Measurements from ENCODE around the gene SESN3.
"Not testable (repeated sequence)": the region's sequence is repeated elsewhere in the genome, so short reads cannot be mapped to it uniquely, and the experiment has no call there.

The SESN3 gene, protein sequence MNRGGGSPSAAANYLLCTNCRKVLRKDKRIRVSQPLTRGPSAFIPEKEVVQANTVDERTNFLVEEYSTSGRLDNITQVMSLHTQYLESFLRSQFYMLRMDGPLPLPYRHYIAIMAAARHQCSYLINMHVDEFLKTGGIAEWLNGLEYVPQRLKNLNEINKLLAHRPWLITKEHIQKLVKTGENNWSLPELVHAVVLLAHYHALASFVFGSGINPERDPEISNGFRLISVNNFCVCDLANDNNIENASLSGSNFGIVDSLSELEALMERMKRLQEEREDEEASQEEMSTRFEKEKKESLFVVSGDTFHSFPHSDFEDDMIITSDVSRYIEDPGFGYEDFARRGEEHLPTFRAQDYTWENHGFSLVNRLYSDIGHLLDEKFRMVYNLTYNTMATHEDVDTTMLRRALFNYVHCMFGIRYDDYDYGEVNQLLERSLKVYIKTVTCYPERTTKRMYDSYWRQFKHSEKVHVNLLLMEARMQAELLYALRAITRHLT

DNA sequence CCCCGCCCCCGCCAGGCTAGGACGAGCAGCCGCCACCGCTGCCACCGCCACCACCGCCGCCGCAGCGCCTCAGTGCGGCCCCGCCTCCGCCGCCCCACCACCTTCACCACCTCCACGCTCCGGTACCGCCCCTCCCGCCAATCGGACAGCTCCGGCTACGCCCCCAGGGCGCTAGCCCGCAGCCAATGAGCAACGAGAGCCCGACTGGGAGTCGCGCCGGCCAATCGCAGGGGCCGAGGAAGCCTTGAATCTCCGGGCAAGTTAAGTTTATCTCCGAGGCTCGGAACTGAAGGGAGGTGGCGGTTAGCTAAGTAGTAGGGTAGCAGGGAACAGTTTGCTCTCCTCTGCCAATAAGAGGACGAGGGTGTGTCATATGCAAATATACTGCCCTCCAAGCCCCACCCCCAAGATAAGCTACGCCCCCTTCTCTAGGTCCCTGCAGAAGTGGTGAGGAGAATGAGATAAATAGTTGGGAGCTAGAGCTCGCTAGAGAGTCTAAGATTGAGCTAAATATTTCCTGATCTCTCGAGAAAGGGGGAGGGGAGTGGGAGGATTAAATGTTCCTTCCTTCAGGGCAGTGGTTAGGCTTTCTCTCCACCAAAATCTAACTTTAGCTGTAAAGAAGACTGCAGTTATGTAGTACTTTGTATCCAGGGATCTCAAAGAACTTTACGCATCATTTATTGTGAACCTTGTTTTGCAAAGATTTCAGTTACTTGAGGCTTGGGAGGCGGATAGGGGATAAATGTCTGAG, at the start of gene SESN3:
Gene SESN3 (minus strand): TSS at position 76 of the 754 bp plus-strand sequence. CDS start 342 bp downstream, outside the sequence.
- H3K9me3 Mint-ChIP-seq, result no peaks in the 10 kb centered on the region
- H3K36me3 Mint-ChIP-seq (ENCODE audit: low read depth), result no peaks in the 10 kb centered on the region
- no peaks in the 10 kb centered on the region for H3K27me3 Mint-ChIP-seq
- H3K4me3 Mint-ChIP-seq, result peak within 1 kb of the TSS; percentile 94
- H3K27ac Mint-ChIP-seq, result peak within 1 kb of the TSS; percentile 74
- H3K4me1 Mint-ChIP-seq (ENCODE audit: low read depth), result peaks cover 46% of the 10 kb centered on the region

DNA sequence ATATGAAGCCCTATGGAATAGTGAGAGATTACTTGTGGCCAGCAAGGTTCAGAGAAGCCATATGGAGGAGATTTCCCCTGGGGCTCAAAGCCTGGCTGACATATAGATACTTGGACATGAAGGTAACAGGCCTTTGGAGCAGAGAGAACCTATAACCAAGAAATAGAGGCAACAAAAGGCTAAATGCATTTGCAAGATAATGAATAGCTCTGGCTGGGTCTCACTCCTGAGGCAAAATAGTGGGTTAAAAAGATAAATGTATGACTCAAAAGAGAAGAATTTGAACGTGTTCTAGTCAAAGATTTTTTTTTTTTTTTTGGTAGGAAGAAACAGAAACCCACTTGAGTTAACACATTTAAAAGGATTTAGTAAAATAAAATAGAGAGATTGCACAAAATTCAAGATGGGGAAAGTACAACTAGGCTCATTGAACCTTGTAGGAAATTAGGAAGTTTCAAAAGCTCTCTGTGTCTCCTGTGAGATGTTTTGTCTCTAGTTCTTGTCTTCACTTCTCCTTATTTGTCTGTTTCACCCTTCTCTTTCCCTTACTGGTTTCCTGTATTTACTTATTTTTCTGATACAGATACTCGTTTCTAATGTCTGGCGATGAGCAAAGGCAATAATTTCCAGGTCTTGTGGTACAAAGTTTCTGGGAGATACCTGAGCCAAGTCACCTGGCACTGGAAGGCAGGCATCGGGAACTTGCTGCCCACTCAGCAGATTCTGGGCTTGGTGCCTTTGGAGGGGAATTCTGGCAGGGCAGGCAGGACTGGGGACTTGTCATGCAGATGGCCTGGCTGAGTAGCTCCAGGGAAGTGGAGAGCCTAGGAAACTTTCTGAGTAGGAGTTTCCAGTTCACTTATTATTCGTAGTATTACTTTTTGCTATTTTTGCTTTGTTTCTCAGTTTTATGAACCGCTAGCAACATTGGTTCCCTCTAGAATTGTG, 49.2 kb upstream of the SESN3 start:
- H3K9me3 Mint-ChIP-seq, result no peaks in the 10 kb centered on the region
- H3K4me3 Mint-ChIP-seq, result no peak overlapping the region
- H3K4me1 Mint-ChIP-seq (ENCODE audit: low read depth), result peaks cover 6% of the 10 kb centered on the region
- H3K27me3 Mint-ChIP-seq, result no peaks in the 10 kb centered on the region
- H3K27ac Mint-ChIP-seq, result peak overlapping the region; percentile 49
- no peaks in the 10 kb centered on the region for H3K36me3 Mint-ChIP-seq (ENCODE audit: low read depth)

DNA sequence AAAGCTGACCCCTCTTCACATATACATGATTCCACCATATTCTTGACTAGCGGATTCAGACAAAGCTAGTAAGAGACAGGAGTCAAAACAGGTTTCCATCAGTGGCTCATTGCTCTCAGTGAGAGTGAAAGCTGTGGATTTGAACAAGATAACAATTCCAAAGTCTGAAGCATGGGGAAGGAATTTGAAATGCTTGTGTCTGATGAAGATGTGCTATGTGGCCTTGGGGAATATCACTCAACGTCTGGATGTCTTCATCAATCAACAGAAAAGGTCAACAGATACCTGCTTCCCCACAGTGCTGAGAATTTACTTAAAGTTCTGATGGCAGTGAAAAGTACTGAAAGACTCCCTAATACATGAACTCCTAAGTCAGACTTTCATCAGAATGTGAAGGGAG, 46.9 kb upstream of the SESN3 start:
- no peaks in the 10 kb centered on the region for H3K27me3 Mint-ChIP-seq
- no peak overlapping the region for H3K27ac Mint-ChIP-seq
- H3K9me3 Mint-ChIP-seq, result no peaks in the 10 kb centered on the region
- H3K4me3 Mint-ChIP-seq, result no peak overlapping the region
- H3K36me3 Mint-ChIP-seq (ENCODE audit: low read depth), result no peaks in the 10 kb centered on the region
- H3K4me1 Mint-ChIP-seq (ENCODE audit: low read depth), result peaks cover 6% of the 10 kb centered on the region

DNA sequence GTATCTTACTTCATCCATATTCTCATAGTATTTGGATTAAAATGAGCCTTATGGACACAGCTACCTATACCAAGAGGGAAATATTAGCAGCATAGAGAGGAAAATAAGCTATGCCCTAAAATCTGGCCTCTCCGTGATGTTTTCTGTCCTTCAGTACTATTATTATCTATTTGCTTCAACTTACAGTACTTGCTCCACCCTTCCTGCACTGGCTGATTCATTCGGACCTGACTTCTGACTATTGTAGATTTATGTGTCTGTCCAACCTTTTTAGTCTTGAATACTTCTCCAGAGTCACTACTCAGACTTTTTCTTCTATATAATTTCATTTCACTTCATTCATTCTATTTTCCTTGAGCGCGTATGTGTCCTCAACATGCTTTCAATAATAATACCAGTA, 45.1 kb upstream of the SESN3 start:
- Mint-ChIP-seq H3K27ac (no peak overlapping the region), H3K27me3 (no peaks in the 10 kb centered on the region), H3K4me1 (ENCODE audit: low read depth) (peaks cover 6% of the 10 kb centered on the region), H3K9me3 (no peaks in the 10 kb centered on the region), H3K4me3 (no peak overlapping the region), H3K36me3 (ENCODE audit: low read depth) (no peaks in the 10 kb centered on the region)

DNA sequence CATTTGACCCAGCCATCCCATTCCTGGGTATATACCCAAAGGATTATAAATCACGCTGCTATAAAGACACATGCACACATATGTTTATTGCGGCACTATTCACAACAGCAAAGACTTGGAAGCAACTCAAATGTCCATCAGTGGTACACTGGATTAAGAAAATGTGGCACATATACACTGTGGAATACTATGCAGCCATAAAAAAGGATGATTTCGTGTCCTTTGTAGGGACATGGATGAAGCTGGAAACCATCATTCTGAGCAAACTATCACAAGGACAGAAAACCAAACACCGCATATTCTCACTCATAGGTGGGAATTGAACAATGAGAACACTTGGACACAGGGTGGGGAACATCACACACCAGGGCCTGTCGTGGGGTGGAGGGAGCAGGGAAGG, 42.6 kb upstream of the SESN3 start:
- H3K27me3 Mint-ChIP-seq; H3K27ac Mint-ChIP-seq; H3K4me1 Mint-ChIP-seq (ENCODE audit: low read depth); H3K4me3 Mint-ChIP-seq; H3K36me3 Mint-ChIP-seq (ENCODE audit: low read depth); H3K9me3 Mint-ChIP-seq: not testable (repeated sequence)

DNA sequence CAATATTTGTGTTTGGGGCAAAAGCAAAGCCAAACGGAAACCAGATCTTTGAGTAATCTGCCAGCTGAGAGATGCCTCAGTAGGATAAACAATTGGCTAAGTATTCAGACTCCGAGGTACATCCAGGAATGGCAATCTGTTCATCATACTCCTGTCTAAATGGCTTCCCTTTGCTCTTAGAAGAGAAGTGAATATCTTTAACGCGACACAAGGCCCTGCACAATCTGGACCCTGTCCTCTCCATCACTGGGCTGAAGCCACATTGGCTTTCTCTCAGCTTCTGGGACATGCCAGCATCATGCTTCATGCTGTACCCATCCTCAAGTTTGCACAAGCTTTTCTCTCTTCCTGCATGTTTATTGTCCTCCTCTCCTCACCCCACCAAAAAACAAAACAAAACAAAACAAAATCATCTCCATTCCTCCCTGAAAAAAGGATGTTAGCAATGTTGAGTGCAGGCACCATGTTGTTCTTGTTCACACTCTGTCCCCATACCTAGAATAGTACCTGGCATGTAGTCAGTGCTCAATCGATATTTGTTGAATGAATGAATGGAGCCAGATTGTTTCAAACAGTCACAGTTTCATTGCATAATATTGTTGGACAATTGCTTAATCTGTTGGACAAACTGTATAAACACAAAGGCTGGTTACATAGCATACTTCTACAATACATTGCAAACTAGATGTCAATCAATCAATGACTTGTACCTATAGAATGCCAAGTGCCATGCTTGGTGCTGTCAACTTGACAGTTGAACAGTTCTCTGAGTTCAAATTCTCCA, 38.2 kb upstream of the SESN3 start:
- H3K27me3 Mint-ChIP-seq, result no peaks in the 10 kb centered on the region
- no peaks in the 10 kb centered on the region for H3K36me3 Mint-ChIP-seq (ENCODE audit: low read depth)
- H3K4me1 Mint-ChIP-seq (ENCODE audit: low read depth), result no peaks in the 10 kb centered on the region
- H3K4me3 Mint-ChIP-seq, result no peak overlapping the region
- no peaks in the 10 kb centered on the region for H3K9me3 Mint-ChIP-seq
- no peak overlapping the region for H3K27ac Mint-ChIP-seq

DNA sequence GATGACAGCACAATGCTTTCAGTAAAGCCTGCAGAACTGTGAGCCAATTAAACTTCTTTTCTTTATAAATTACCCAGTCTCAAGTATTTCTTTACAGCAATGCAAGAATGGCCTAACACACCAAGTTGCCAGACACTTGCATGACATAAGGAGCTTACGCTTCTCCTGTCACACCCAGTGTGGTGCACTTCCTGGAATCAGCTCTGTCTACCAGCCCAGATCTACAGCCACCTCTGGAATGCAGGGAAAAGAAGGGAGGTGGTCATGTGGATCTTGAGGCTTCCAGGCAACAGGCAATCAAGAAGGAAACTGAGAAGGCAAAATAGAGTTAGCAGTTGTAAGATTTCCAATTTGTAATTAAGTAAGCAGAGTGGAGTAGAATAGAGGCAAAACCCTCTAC, 37.4 kb upstream of the SESN3 start:
- Mint-ChIP-seq H3K27me3 (no peaks in the 10 kb centered on the region), H3K36me3 (ENCODE audit: low read depth) (no peaks in the 10 kb centered on the region), H3K4me3 (no peak overlapping the region), H3K27ac (no peak overlapping the region), H3K9me3 (no peaks in the 10 kb centered on the region), H3K4me1 (ENCODE audit: low read depth) (peaks cover 4% of the 10 kb centered on the region)

DNA sequence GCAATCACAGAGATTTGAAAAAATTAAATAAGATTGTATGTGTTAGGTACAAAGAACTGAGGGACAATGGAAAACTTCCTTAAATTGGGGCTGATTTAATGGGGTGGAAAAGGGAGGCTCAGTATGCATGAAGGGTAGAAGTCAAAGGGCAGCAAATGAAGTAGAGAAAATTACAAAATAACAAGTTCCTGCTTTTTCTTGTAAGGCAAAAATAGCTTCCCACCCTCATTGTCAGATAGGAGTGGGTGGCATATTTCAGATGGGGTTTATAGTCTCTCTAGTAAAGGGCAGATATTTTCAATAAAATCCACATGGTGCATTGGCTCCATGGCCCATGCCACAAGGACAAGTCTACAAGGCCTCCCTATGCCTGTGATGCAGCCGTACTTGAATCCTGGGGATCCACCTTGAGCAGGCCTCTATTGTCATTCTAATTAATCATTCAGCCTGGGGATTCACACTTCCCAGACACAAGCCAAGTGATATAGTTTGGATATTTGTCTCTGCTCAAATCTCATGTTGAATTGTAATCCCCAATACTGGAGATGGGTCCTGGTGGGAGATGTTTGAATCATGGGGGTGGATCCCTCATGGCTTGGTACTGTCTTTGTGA, 36.7 kb upstream of the SESN3 start:
- Mint-ChIP-seq H3K27ac (no peak overlapping the region), H3K4me1 (ENCODE audit: low read depth) (peaks cover 5% of the 10 kb centered on the region), H3K9me3 (no peaks in the 10 kb centered on the region), H3K36me3 (ENCODE audit: low read depth) (no peaks in the 10 kb centered on the region), H3K27me3 (no peaks in the 10 kb centered on the region), H3K4me3 (no peak overlapping the region)

DNA sequence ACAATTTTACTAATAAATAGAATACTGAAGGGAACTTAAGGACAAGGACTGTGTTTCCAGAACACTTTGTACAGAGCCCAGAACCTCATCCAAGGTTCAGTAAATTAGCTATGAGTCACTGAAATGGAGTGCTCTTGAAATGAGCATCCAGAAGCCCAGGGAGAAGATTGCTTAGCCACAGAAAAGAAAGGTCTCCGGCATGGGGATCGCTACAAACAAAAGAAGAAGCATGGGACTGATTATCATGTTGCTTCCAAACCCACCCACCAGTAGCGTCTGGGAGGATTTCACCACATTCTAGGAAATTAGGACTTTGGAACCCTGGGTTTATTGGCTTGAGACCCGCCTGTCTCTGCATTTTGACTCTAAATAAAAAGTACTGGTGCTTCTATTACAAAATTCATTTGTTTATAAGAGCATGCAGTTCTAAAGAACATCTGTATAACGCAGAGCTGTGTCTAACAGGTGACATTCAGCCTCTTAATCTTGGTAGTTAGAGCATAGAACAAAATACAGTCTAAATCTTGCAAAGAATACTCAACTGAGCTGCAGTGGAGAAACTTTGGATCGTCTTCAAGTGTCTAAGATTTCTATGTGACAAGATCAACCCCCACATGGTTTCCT, 35.9 kb upstream of the SESN3 start:
- Mint-ChIP-seq H3K9me3 (no peaks in the 10 kb centered on the region), H3K27ac (no peak overlapping the region), H3K4me3 (no peak overlapping the region), H3K27me3 (no peaks in the 10 kb centered on the region), H3K36me3 (ENCODE audit: low read depth) (no peaks in the 10 kb centered on the region), H3K4me1 (ENCODE audit: low read depth) (peaks cover 5% of the 10 kb centered on the region)

DNA sequence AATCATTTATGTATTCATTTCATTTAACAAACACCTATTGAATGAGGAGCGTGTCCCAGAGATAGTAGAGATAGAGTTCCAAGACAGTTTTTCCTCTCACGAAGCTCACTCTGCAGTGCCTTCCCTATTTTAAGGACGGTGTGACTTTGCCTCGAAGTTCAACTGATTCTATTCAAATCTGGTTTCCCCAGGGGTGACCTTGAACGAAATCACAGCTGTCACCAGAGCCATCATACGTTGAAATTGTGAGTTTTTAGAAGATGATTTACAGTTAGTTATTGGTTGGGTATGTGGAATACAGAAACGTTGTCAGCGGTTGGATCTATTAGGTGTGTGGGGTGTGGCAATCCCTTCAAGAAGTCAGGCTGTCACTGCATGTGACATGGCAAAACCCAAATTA, 33.9 kb upstream of the SESN3 start:
- H3K9me3 Mint-ChIP-seq, result no peaks in the 10 kb centered on the region
- no peak overlapping the region for H3K27ac Mint-ChIP-seq
- H3K36me3 Mint-ChIP-seq (ENCODE audit: low read depth), result no peaks in the 10 kb centered on the region
- peaks cover 5% of the 10 kb centered on the region for H3K4me1 Mint-ChIP-seq (ENCODE audit: low read depth)
- no peaks in the 10 kb centered on the region for H3K27me3 Mint-ChIP-seq
- H3K4me3 Mint-ChIP-seq, result no peak overlapping the region

DNA sequence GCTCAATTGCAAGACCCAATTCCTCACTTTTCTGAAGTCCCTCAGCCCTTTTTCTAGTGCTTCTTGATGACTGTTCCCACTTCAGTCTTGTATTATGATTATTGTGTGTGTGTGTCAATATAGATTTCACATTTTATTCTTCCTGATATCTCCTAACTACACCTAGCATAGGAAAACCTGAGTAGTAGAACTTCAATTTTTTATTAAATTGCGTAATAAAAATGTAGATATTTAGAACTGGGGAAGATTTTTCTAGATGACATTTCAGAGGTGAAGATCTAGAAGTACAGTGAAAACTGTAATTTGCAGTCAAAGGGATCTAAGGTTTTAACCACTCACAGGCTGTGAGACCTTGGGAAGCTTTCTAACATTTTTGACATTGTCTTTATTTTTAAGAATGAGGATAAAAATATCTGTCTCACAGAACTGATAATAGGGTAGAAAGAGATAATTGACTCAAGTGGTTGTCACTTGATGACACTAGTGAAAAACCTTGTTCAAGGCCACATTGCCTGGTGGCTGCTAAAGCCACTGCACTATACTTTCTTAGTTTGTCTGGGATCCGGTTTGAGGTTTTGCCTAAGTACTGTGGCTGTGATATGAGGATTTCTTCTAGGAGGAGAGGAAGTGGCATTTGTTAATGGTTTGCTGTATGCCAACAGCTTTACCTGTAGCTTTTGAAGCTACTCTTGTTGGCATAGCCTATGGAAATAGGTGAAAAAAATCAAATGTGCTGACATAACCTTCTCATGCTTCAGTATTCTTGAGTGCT, 32.2 kb upstream of the SESN3 start:
- Mint-ChIP-seq H3K36me3 (ENCODE audit: low read depth) (no peaks in the 10 kb centered on the region), H3K4me3 (no peak overlapping the region), H3K27me3 (no peaks in the 10 kb centered on the region), H3K9me3 (no peaks in the 10 kb centered on the region), H3K27ac (no peak overlapping the region), H3K4me1 (ENCODE audit: low read depth) (peaks cover 5% of the 10 kb centered on the region)

DNA sequence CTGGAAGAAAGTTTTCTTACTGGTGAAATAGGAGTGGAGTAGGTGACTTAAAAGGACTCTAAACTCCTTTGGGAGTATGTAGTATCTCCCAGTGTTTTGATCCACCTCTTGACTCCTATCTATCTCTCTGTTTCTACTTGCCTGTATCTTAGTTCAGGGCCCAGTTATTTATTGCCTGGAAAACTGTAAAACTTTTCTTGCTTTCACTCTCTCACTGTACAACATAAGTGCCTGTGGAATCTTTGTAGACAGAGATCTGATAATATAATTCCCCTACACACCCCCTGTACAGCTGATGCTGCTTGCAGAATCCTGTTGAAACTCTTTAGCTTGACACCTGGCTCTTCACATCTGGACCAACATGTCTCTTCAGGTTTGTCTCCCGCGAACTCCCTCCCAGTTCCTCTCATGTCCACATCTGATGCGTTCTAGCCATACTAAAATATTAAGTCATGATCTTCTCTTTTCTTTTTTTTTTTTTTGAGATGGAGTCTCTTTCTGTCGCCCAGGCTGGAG, 26.5 kb upstream of the SESN3 start:
- Mint-ChIP-seq H3K27ac (no peak overlapping the region), H3K36me3 (ENCODE audit: low read depth) (no peaks in the 10 kb centered on the region), H3K4me3 (no peak overlapping the region), H3K4me1 (ENCODE audit: low read depth) (peaks cover 44% of the 10 kb centered on the region), H3K27me3 (no peaks in the 10 kb centered on the region), H3K9me3 (no peaks in the 10 kb centered on the region)

DNA sequence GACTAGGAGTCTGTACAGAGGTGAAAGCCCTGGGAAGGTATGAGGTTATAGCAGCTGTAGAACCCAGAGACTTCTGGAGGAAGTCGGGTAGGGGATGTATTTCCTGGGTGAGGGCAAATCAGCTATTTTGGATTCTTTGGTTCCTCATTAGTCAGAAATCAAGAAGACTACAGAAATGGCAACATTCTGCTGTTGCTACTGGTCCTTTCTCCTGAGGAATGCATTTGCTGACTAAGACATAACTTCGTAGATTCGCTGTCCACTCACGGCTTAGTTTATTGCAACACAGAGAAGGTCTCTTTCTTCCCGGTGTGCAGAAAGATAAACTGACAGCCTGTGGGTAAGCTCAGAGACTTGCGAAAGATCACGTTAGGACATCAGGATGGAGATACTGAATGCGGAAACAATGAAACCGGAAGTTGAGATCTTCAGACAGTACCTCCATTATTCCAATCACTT, 25.3 kb upstream of the SESN3 start:
- H3K9me3 Mint-ChIP-seq, result no peaks in the 10 kb centered on the region
- no peak overlapping the region for H3K27ac Mint-ChIP-seq
- H3K36me3 Mint-ChIP-seq (ENCODE audit: low read depth), result no peaks in the 10 kb centered on the region
- H3K4me1 Mint-ChIP-seq (ENCODE audit: low read depth), result peaks cover 49% of the 10 kb centered on the region
- no peak overlapping the region for H3K4me3 Mint-ChIP-seq
- no peaks in the 10 kb centered on the region for H3K27me3 Mint-ChIP-seq

Measured in stimulated activated naive CD8-positive, alpha-beta T cell treated with anti-CD3 and anti-CD28 coated beads, Interleukin-15, Interleukin-2, amounts not matched to agents 100 ng/mL and 50 ng/mL, for 24 hours (primary cell).